Kasumi-1 (cell line): ENCODE measurements around the gene ACP5.
"Not testable (repeated sequence)": the region's sequence is repeated elsewhere in the genome, so short reads cannot be mapped to it uniquely, and the experiment has no call there.

ENCODE experiments used
- DNase-seq, 2 experiments: peaks; one replicate each; lab custom pipeline; 2025; lab: John Stamatoyannopoulos, UW

The ACP5 gene

DNA sequence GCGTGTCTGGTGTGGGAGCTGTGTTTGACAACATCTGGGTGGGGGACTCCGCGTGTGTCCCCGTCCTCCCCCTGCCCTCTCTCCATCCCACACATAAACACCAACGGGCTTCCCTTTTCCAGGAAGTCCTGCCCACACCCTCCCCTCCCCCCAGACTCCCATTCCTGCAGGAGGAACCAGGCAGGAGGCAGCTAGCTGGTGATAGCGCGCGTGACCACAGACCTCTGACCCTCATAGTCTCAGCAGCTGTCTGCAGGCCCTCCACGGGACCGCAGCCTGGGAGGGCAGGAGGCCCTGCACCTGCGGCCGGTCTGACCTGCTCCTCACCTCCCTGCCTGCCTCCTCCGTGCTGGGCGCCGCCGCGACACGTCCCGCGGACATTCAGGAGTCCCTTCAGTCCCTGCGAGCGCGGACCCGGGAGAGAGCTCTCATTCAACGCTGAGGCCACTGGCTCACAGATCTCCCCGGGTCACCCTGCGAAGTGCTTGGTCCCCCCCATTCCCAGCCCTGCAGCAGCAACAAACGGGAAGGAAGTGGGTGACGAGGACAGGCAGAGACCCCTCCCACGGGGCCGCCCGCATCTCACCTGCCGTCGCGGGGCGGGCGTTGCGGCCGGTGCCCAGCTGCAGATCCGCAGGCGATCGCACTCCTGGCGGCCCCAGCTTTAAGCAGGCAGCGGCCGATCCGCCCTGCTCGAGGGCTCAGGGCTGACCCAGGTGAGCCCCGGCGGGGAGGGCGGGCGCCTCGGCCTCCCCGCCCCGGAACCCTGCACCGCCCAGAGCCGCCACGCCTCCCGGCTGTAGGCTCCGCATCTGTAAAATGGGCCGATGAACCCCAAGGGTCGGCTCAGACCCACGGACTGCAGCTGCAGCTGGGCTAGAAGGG lies 1.1 kb upstream of the ACP5 start:
- no peak for DNase-seq

DNA sequence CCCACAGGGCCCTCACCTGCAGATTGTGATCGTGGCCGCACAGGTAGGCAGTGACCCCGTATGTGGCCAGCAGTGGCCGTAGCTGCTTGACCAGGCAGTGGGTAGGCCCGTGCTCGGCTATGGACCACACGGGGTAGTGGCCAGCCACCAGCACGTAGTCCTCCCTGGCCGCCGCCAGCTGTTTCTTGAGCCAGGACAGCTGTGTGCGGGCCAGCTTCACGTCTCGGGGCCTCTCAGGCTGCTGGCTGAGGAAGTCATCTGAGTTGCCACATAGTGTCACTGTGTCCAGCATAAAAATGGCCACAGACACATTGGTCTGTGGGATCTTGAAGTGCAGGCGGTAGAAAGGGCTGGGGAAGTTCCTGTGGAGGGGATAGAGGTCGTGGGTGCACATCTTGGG lies 1.2 kb downstream of the ACP5 start:
- no peak for DNase-seq

DNA sequence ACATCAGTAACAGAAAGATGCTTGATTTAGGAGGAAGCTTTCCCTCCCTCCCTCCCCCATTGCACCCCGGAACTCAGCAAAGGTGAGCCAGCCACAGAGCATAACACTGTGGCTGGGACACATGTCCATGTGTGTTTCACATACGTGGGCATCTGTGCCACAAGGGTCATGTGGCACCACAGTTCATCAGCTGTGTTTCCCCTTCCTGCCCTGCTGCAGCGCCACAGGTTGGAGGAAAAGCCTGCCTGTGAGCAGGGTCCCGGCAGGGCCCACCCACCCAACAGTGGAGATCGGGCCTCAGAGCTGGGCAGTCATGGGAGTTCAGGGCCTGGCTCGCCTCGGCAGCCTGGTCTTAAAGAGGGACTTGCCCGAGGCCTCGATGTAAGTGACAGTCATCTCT lies 2.8 kb downstream of the ACP5 start:
- no peak for DNase-seq

DNA sequence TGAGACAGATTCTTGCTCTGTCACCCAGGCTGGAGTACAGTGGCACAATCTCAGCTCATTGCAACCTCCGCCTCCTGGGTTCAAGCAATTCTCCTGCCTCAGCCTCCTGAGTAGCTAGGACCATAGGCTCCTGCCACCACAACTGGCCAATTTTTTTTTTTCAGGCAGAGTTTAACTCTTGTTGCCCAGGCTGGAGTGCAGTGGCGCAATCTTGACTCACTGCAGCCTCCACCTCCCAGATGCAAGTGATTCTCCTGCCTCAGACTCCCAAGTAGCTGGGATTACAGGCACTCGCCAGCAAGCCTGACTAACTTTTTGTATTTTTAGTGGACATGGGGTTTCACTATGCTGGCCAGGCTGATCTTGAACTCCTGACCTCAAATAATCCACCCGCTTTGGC lies 3.7 kb downstream of the ACP5 start:
- DNase-seq = not testable (repeated sequence)

DNA sequence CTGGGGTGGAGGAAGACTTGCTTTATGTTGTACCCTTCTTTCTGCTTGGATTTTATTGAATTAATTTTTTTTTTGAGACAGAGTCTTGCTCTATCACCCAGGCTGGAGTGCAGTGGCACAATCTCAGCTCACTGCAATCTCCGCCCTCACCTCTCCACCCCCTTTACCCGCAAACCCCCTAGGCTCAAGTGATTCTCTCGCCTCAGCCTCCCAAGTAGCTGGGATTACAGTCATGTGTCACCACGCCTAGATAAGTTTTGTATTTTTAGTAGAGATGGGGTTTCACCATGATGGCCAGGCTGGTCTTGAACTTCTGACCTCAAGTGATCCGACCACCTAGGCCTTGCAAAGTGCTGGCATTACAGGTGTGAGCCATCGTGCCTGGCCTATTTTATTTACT lies 4.1 kb downstream of the ACP5 start:
- not testable (repeated sequence) for DNase-seq

DNA sequence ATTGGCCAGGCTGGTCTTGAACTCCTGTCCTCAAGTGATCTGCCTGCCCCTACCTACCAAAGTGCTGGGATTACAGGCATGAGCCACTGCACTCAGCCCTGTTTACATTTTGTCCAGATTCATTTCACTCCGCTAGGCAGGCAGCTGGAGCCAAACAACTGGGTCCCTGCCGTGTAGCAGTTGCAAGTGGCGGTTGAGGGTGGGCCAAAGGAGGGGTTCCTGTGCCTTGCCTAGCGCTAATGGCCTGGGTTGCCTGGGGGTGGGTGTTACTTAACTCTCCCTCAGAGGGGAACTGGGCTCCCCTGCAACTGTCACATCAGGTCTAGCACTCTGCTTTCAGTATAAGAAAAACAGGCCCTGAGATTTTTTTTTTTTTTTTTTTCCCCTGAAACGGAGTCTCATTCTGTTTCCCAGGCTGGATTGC lies 7.4 kb downstream of the ACP5 start:
- peak; percentile 19 to 26 for DNase-seq

DNA sequence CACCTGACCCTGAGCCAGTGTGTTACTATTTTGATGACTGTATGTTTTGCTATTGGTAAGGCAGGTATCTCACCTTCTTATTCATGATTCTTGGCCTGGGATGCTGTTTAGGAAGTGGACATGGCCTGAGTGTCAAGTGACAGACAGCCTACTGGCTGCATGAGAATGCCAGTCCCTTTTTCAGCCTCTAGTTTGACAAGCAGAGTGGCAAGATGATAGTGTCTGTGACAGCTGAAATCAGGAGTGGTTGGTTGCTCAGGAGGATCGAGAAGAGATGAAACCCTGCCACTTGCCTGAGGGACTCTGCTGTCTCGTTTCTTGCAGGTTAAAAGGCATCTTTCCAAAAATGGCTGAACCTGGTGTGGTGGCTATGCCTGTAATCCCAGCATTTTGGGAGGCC lies 11.3 kb downstream of the ACP5 start:
- no peak for DNase-seq

DNA sequence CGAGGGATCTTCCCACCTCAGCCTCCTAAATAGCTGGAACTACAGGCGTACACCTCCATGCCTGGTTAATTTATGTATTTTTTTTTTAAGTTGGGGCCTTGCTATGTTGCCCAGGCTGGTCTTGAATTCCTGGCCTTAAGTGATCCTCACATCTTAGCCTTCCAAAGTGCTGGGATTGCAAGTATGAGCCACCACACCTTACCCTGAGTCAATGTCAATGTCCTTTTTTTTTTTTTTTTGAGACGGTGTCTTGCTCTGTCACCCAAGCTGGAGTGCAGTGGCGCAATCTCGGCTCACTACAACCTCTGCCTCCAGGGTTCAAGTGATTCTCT lies 11.8 kb downstream of the ACP5 start:
- not testable (repeated sequence) for DNase-seq

DNA sequence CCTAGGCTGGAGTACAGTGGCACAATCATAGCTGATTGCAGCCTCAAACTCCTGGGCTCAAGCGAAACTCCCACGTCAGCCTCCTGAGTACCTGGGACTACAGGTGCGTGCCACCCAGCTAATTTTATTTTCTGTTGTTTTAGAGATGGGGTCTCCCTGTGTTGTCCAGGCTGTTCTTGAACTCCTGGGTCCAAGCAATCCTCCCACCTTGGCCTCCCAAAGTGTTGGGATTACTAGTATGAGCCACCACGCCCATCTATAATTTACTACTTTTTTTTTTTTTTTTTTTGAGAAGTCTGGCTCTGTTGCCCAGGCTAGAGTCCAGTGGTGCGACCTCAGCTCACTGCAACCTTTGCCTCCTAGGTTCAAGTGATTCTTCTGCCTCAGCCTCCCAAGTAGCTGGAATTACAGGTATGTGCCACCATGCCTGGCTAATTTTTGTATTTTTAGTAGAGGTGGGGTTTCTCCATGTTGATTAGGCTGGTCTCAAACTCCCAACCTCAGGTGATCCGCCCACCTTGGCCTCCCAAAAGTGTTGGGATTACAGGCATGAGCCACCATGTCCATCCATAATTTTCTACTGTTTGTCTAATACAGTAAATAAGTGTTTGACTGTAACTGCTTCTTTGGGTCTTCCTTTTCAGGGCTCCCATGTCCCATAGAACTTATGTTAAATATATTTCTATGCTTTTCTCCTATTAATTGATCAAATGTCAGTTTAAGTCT lies 13.2 kb downstream of the ACP5 start:
- DNase-seq = not testable (repeated sequence)

DNA sequence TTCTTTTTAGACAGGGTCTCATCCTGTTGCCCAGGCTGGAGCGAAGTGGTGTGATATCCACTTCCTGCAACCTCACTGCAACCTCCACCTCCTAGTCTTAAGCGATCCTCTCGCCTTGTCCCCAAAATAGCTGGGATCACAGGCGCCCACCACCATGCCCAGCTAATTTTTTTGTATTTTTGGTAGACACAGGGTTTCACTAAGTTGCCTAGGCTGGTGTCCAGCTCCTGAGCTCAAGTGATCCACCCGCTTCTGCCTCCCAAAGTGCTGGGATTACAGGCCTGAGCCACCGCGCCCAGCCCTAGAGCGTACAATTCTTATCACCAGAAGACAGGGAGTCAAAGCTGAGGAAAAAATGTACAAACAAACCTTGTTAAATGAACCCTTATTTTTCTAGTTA lies 13.9 kb downstream of the ACP5 start:
- DNase-seq = no peak

DNA sequence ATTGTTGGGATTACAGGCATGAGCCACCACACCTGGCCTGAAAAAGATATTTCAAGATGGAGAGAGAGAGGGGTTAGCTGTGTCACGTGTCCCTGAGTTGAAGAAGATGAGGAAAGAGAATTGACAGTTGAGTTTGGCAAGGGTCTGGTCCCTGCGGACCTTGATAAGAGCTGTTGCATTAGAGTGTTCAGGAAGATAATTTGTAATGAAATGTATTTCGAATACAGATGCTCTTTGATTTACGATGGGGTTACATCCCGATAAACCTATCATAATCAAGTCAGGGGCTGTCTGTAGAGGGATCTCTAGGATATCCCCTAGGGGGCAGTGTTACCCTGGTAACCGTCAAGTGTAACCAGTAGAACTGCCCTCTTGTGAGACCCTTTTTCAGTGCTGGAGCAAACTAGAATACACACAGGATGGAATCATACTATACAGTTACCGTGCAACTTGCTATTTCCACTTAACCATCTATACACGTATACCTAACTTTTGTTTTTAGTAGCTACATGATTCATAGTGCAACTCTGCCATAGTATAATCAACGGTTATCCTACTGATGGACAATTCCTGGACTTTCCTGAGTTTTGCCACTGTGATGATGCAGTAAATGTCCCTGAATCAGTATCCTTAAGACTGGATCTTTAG lies 16.9 kb downstream of the ACP5 start:
- peak; percentile 83 to 91 for DNase-seq

DNA sequence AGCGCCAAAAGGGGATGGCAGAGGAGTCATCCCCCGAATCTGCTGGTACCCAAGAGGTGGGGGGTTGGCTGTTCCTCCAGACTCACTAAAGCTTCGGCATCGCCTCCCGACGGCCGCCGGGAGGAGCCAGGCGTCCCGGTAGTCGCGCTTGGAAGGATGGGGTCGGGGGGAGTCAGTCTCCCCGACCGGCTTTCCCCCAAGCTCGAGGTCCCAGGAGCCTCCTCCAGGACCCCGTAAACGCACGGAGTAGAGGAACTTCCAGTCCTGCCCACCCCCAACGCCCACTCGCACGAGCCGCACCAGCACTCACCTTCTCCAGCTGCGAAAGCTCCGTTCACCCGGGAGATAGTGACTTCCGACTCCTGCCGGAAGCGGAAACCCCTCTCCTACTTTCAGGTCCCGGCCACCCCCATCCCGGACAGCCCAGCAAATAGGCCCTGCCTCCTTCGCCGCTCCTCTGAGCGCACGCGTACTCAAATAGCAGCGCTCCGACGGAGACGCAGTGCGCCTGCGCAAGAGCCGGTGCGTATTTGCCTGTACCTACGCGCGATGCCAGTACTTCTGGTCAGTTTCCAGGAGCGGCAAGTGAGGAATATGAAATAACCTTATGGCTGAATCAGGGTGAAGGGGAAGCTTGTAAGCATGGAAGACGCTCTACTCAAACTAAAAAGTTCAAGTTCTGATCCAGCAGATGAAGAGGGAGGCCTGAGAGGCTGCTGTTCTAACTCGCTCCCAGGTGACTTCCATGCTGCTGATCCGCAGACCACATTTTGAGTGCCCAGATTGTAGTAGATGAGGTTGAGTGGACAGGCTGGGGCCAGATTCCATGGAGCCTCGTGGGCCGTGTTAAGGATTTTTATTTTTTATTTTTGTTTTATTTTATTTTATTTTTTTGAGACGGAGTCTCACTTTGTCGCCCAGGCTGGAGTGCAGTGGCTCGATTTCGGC lies 18.3 kb downstream of the ACP5 start, which contains the start of gene ELOF1:
ELOF1 (minus strand) TSS at position 350 of the 948 bp plus-strand sequence. CDS start 4,883 bp downstream, outside the sequence.
- DNase-seq = peak; percentile 95 to 97

DNA sequence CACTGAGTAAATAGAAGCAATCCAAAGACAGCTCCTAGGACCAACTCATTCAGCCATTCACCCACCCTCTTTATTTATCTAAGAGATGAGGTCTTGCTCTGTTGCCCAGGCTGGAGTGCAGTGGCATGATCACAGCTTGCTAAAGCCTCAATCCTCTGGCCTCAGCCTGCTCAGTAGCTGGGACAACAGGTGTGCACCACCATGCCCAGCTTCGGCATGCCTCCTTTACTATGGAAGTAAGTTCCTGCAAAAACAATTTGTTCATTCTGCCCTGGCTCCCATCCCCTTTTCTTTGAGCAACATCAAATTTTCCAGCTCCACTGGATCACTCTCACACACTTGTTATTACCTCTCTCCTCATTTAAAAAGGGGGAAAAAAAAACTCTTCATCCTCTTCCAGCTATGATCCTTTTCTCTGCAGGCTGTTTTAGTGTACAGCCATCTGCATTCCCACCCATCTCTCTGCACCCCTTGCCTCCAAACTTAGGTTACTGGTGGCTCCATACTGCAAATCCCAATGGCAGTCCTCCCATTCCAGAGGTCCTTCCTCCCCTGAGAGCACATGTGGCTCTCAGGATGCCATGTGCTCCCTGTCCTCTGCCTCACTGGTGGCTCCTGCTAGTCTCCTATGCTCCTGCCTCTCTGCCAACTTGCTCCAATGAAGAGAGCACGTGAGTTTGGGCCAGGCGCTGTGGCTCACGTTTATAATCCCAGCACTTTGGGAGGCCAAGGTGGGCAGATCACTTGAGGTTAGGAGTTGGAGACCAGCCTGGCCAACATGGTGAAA lies 20.6 kb downstream of the ACP5 start:
- no peak for DNase-seq

DNA sequence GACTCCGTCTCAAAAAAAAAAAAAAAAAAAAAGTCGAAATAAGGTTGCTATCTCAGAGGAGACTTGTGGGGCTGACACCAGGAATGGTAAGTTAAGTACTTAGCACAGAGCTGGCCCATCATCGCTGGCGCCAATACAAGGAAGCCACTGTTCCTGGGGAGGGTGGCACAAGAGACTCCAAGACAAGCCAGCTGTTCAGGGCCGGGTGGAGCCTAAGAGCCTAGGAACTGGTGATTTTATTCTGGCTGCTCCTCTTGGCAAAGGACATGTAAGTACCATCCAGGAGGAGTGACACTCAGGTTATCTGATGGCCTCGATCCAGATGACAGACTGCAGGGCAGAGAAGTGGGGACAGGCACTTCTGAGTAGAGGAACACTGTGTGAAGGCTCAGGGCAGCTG lies 22.2 kb downstream of the ACP5 start:
- no peak for DNase-seq

DNA sequence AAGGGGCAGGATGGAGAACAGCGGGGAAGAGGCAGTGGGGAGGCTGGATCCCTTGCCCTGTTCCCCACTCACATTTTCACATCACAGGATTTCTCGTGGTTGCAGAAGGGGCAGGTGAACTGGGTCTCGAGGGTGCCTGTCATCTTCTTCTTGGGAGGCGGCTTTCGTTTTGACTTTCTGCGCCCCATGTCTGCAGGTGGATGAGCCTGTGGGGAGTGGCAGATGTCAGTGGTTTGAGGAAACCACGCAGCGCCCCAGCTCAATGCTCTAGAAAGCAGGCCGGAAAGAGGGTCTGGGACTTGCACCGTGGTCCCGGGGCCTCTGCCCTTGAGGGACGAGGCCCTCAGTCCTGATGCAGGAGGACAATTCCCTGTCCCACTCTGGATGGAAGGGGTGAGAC lies 23.3 kb downstream of the ACP5 start:
- DNase-seq = no peak

DNA sequence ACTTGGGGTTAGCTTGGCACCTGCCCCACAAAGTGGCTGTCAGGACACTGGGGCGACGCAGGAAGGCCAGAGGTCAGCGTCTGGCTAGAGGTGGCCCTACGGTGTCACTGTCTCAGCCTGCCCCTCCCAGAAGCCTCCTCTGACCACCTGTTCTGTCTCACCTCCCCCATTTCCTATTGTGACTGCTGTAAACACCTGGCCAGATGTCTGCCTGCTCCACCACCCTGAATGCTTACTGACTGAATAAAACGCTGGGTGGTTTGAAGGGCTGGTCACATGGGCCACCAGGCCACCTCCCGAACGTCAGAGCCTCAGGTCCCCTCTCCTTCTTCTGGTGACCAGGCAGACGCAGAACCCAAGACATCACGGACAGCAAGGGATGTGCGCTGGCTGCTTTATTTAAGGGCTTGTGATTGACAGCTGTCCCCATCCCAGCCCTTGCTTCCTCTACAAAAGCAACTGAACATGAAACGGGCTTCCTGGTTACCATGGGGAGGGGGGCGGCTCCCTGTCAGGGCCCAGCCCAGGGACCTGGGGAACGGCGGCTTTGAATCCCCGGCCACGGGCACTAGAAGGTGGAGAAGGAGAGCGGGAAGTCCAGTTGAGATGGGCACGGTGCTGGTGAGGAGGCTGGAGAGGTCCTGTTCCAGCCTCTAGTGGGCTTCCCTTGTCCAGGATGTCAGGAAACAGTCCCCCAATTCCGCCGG lies 24.6 kb downstream of the ACP5 start:
- no peak for DNase-seq

DNA sequence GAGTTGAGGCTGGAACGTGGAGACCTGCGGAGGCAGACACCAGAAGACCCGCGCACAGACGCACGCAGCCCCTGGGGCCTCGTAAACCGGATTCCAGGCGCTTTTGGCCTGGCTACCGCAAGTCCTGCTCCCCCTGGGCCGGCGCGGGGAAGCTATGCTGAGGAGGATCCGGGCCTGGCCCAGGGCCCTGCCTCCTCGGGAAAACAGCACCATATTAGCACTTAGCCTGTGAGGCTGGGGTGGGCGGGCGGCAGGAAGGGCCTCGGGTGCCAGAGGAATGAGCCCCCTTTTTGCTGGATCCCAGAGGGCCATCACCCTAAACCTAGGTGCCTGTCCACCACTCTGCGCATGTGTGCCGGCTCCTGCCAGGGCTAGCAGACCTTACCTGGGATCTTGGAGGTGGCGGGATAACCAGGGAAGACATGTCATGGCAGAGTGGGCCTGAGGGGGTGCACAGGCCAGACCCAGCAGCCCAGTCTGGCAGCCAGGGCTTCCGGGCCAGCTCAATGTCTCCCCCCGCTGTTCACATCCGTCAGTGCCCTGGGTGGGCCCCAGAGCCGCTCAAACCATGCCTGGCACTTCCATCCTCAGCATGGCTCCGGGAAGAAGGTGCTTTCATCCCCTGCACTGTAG lies 25.7 kb downstream of the ACP5 start:
- peak in 1 of 2 experiments; percentile 13 for DNase-seq

DNA sequence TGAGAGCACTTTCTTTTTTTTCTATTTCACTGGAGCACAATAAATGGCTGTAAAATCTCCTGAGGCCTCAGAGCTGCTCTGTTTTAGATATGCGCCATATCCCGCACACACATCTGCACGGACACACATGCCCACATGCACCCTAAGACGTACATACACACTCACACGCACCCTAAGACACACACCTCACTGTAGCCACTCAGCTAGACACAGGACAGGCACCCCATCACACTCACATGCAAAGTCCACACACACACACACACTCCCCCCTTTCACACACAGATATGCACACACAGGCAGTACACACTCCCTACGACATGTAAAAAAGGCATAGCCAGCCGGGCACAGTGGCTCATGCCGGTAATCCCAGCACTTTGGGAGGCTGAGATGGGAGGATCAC lies 27.2 kb downstream of the ACP5 start:
- no peak for DNase-seq

DNA sequence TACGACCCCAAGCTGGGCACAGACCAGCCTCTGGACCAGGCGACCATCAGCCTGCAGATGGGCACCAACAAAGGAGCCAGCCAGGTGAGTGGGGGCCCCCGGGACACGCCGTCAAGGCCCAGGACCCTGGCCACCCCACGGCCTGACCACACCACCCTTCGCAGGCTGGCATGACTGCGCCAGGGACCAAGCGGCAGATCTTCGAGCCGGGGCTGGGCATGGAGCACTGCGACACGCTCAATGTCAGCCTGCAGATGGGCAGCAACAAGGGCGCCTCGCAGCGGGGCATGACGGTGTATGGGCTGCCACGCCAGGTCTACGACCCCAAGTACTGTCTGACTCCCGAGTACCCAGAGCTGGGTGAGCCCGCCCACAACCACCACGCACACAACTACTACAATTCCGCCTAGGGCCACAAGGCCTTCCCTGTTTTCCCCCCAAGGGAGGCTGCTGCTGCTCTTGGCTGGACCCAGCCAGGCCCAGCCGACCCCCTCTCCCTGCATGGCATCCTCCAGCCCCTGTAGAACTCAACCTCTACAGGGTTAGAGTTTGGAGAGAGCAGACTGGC lies 28.0 kb downstream of the ACP5 start:
- no peak for DNase-seq
